ENCODE data around the gene CDH20.

GRCh38 chr18:61426492-61427053, 93.3 kb downstream of the CDH20 start:
- TF ChIP-seq CTCF (IDR thresholded peaks at IDR 0.05) = no peak
- no peak for TF ChIP-seq ZFX (IDR thresholded peaks at IDR 0.05; ENCODE audit: borderline replicate concordance)
